Peyer's patch (tissue), 4 donors: ENCODE data around the gene PSMA8.

Source experiments
- POLR2A ChIP-seq, 2 donors: fragments of 450-650 bp; IDR thresholded peaks; one replicate each; pipeline ENCODE4 v1.5.1; 2017; ENCODE audit warnings: antibody characterized with exemption in 2 of 2, mild to moderate bottlenecking in 2 of 2, moderate library complexity in 2 of 2
- TF ChIP-seq, protein P1 (sequence below), 6 experiments: fragments of 450-650 bp in 4 of 6; fragments of 200-600 bp in 2 of 6; sonication (generic) in 1 of 6; IDR thresholded peaks; one replicate each; pipeline ENCODE4 v1.5.1; 2017 to 2019; ENCODE audit warnings: antibody characterized with exemption in 6 of 6, mild to moderate bottlenecking in 3 of 6, moderate library complexity in 1 of 6

GRCh38 chr18:26228562-26229260 is 95.0 kb downstream of the PSMA8 start:
- TF ChIP-seq, protein P1, sequence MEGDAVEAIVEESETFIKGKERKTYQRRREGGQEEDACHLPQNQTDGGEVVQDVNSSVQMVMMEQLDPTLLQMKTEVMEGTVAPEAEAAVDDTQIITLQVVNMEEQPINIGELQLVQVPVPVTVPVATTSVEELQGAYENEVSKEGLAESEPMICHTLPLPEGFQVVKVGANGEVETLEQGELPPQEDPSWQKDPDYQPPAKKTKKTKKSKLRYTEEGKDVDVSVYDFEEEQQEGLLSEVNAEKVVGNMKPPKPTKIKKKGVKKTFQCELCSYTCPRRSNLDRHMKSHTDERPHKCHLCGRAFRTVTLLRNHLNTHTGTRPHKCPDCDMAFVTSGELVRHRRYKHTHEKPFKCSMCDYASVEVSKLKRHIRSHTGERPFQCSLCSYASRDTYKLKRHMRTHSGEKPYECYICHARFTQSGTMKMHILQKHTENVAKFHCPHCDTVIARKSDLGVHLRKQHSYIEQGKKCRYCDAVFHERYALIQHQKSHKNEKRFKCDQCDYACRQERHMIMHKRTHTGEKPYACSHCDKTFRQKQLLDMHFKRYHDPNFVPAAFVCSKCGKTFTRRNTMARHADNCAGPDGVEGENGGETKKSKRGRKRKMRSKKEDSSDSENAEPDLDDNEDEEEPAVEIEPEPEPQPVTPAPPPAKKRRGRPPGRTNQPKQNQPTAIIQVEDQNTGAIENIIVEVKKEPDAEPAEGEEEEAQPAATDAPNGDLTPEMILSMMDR (IDR thresholded peaks at IDR 0.05), result no peak
- no peak for TF ChIP-seq POLR2A (IDR thresholded peaks at IDR 0.05)
